Glomerular visceral epithelial cell (primary cell): ENCODE results near the gene SERINC2.

Experiments
- DNase-seq: peaks from one replicate; pipeline ENCODE4 v3.0.0-alpha.2; 2016; ENCODE audit errors: extremely low spot score

Gene SERINC2

GRCh38 chr1:31412732-31413404 lies at the start of gene SERINC2:
SERINC2 (plus strand) TSS chr1:31413213; CDS start chr1:31413266, 53 bp downstream.
- DNase-seq = peak; percentile 42

- DNase-seq = peak; percentile 72
Observed at GRCh38 chr1:31364561-31365250, 48.3 kb upstream of the SERINC2 start.

GRCh38 chr1:31366796-31367195 lies 46.2 kb upstream of the SERINC2 start:
- DNase-seq = no peak

GRCh38 chr1:31368611-31369107 lies 44.4 kb upstream of the SERINC2 start:
- DNase-seq = no peak

DNA sequence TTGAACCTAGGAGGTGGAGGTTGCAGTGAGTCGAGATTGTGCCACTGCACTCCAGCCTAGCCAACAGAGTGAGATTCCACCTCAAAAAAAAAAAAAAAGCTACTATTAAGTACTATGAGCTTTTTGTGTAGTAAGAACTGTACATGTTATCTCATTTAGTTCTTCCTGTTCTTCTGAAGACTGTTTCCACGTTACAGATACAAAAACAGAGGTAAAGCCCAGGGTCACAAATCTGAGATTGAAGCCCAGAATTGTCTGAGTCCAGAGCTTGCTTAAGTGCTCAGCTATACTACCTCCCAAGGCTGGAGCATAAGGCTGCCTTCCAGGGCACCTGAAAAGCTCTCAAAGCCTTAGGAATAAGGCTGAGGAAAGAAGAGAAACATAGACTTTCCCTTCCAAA lies 43.0 kb upstream of the SERINC2 start:
- no peak for DNase-seq

- DNase-seq = no peak
Observed at GRCh38 chr1:31370565-31370964, 42.4 kb upstream of the SERINC2 start.

DNA sequence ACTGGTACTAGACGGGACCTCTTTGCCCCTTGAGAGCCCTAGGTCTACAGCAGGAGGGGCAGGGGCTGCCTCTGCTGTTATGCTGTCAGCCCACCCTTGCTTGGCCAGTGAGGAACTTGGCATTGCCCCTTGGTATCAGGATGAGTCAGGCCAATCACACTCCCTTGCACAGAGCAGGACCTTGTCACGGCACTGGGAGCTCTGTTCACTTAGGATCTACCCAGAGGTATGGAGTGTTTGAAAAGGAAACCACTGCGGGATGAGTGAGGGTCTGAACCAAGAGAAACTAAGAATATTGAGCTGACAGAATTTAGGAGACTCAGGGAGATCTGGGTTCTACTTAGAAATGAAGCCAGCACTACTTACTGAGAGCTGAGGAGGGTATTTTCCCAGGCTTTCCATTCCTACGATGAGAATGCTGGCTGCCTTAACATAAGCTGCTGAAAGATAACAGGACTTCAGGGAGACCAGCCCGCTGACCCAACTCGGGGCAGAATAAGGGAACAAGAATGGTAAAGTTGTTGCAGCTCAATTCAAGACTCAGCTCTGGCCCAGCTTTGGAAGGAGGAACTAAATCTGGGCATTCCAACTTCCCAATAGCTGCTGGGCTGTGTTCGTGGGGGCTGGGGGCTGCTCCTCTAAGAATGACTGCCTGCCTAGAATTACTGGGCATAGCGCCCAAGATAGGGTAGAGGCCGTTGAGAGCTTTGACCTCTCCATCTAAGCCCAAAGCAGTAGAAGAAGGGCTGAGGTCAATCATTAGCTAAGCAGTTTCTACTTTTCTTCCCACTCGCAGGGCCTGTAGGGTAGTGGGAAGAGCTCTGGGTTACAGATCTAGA lies 41.7 kb upstream of the SERINC2 start:
- no peak for DNase-seq

DNA sequence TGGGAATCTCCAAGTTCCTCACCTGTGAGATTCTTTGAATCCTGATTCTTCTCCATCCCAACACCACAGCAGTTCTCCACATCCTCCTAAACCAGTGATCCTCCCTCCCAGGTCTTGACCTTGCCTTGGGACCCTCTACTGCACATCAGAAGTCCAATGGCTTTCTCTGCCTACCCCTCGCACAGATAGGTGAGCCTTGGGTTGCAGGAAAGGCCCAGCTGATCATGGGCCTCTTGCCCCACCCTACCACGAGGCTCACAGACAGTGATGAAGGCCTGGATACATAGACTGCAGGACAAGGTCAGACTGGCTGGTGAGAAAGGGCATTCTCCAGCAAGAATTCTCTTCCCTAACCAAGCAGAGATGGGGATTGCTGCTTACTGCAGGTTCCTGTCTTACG lies 41.0 kb upstream of the SERINC2 start:
- no peak for DNase-seq

- DNase-seq = no peak
Observed at GRCh38 chr1:31372751-31373055, 40.3 kb upstream of the SERINC2 start.

- DNase-seq = peak; percentile 75
Observed at GRCh38 chr1:31373056-31373896, 39.7 kb upstream of the SERINC2 start, which contains the start of gene FABP3. FABP3 (minus strand) TSS chr1:31373076; CDS start chr1:31373014, 62 bp downstream.

DNA sequence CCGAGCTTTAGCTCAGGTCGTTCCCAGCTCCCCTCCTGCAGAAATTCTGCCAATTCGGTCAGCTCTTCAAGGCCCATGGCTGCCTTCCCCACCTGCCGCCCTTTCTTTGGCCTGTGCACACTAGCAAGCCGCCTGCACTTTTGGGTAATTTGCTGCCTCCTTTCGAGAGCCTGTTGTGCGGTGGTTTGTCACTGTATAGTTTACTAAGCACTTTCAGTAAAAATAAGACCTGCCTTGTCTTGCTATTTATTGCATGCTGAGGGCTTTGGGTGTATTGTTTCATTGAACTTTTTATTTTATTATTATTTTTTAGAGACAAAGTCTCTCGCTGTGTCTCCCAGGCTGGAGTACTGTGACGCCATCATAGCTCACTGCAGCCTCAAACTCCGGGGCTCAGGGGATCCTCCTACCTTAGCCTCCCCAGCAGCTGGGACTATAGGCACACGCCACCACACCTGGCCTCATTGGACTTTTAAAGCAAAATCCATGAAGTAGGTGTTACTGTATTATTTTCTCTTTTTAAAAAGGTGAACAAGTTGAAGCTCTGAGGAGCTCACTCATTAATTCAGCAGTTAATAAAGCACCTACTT lies 39.0 kb upstream of the SERINC2 start:
- no peak for DNase-seq

- DNase-seq = peak; percentile 54
Observed at GRCh38 chr1:31374511-31375196, 38.4 kb upstream of the SERINC2 start.

DNA sequence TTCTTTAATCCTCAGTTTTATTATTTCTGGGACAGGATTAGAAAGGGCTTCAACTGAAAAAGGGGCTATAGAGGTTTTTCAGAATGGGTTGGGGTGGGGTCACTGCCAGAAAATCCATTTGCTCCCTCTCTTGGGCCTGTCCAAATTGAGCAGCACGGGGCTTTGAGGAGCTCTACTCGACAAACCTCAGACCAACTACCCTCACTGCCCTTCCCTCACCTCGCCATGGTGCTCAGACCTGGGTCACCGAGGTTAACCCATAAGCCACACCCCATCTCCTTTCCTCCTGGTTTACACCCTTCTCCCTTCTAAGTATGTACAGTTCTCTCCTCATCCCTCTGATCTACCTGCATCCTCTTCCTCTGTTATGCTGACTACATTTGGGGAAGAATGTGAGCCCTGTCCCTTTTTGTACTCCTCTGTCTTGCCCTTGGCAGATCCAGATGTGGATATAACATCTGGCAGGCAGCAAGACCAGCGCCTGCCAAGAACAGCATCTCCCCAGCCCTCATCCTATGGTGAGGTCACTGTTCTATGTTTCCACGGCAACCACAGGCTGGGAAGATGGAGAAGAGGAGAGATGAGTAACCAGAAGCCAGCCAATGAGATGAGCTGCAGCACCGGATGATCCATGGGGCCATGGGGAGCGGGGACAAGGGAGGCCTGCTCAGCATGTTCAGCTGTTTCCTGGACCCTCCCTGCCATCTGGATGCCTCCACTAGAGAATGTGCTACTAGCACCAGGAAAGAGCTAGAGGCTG lies 36.5 kb upstream of the SERINC2 start:
- peak; percentile 90 for DNase-seq

DNA sequence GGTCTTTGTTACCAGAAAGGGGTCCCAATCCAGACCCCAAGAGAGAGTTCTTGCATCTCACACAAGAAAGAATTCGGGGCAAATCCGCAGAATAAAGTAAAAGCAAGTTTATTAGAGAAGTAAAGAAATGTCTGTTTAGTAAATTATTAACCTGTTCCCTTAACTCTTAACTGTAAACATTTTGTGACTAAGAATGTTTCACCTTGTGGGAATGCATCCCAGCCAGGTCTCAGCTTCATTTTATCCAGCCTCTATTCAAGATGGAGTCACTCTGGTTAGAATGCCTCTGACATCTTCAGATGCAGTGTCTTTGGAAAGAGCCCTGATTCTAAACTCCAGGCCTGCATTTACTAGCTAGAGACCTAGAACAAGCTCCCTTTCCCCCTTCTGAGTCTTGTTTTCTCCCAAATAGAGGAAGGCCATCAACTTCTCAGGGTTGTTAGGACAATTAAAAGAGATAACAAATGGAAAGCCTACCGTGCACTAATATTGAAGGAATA lies 35.6 kb upstream of the SERINC2 start:
- DNase-seq = peak; percentile 27

- no peak for DNase-seq
Observed at GRCh38 chr1:31378001-31378400, 35.0 kb upstream of the SERINC2 start.

DNA sequence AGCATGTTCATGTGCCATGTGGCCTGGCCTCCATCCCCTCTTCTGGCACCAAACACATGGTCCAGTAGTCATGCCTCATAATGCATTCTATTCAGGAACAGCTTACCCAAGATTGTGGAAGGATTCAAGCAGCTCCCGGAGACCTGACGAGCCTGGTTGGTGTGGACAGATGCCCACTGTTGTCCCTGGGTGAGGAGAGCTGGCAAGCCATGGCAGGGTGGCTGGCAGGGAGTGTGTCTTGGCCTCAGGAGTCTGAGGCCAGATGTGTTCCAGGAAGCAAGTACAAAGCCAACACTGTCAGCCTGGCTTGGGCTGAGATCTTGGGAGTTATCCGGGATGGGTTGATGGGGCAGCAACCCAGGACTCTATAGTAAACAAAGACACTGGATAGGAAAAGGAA lies 32.8 kb upstream of the SERINC2 start:
- DNase-seq = no peak

GRCh38 chr1:31381394-31382294 lies 31.4 kb upstream of the SERINC2 start:
- no peak for DNase-seq

DNA sequence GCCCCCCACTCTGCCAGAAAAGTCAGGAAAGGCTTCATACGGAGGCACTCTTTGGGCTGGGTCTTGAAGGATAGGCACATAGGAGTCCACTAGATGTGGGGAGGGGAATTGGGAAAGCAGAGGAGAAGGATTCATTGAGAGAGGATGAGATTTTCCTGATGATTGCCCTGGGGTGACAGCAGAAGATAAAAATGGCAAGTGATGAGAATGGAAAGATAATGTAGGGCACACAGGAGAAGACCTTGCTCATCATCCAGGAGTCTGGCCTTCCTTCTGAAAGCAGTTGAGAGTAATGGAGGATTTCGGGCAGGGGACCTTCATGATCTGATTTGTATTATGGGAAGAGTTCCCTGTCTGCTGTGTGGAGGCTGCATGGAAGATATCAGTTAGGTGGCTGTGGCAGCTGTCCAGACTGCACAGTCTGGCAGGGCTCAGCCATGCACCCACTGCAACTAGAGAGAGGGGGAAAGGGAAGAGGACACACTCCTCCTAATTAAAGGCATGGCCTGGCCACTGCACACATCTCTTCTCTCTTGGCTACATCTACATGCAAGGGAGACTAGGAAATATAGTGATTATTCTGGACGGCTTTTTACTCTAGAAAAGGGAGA lies 30.5 kb upstream of the SERINC2 start:
- DNase-seq = no peak
